Astrocyte of the spinal cord (primary cell): ENCODE results near the gene LMNTD2.
A peak's percentile ranks its signal among the peaks of the same experiment; 100 is the strongest.

Source experiments
- DNase-seq: peaks from one replicate; pipeline ENCODE4 v3.0.0; 2011; ENCODE audit warnings: low read depth, low spot score
- H3K4me3 ChIP-seq: 2 replicates; pipeline ENCODE4 v1.5.1; 2011; ENCODE audit warnings: low read depth, mild to moderate bottlenecking, low read length, moderate library complexity
- in situ Hi-C: cut with HindIII; loops from 2 replicates; pipeline ENCODE4 v1.10.0; 2017; ENCODE audit warnings: low sequenced_read_pairs
- TF ChIP-seq, protein P1 (sequence below): IDR thresholded peaks from 2 replicates; pipeline ENCODE4 v1.5.1; 2012; ENCODE audit warnings: low read depth, mild to moderate bottlenecking, low read length, inconsistent platforms

Gene LMNTD2

GRCh38 chr11:567629-568292, 7.2 kb upstream of the LMNTD2 start:
- DNase-seq, result no peak
- H3K4me3 ChIP-seq, result peak overlapping the region; percentile 56

GRCh38 chr11:567011-567628, 6.6 kb upstream of the LMNTD2 start:
- peak overlapping the region; percentile 56 for H3K4me3 ChIP-seq
- TF ChIP-seq, protein P1, sequence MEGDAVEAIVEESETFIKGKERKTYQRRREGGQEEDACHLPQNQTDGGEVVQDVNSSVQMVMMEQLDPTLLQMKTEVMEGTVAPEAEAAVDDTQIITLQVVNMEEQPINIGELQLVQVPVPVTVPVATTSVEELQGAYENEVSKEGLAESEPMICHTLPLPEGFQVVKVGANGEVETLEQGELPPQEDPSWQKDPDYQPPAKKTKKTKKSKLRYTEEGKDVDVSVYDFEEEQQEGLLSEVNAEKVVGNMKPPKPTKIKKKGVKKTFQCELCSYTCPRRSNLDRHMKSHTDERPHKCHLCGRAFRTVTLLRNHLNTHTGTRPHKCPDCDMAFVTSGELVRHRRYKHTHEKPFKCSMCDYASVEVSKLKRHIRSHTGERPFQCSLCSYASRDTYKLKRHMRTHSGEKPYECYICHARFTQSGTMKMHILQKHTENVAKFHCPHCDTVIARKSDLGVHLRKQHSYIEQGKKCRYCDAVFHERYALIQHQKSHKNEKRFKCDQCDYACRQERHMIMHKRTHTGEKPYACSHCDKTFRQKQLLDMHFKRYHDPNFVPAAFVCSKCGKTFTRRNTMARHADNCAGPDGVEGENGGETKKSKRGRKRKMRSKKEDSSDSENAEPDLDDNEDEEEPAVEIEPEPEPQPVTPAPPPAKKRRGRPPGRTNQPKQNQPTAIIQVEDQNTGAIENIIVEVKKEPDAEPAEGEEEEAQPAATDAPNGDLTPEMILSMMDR, result no peak
- in situ Hi-C loops, result no loop called here
- no peak for DNase-seq

More at GRCh38 chr11:567629-568292, 7.2 kb upstream of the LMNTD2 start:
- TF ChIP-seq, protein P1, result no peak
- in situ Hi-C loops, result no loop called here

GRCh38 chr11:565921-566509, 5.5 kb upstream of the LMNTD2 start:
- no peak for DNase-seq
- in situ Hi-C loops, result no loop called here
- TF ChIP-seq, protein P1, result no peak
- H3K4me3 ChIP-seq, result no peak overlapping the region

- no peak overlapping the region for H3K4me3 ChIP-seq
- in situ Hi-C loops, result no loop called here
- TF ChIP-seq, protein P1, result no peak
- no peak for DNase-seq
Measured at GRCh38 chr11:563812-564578, 3.5 kb upstream of the LMNTD2 start.

DNA sequence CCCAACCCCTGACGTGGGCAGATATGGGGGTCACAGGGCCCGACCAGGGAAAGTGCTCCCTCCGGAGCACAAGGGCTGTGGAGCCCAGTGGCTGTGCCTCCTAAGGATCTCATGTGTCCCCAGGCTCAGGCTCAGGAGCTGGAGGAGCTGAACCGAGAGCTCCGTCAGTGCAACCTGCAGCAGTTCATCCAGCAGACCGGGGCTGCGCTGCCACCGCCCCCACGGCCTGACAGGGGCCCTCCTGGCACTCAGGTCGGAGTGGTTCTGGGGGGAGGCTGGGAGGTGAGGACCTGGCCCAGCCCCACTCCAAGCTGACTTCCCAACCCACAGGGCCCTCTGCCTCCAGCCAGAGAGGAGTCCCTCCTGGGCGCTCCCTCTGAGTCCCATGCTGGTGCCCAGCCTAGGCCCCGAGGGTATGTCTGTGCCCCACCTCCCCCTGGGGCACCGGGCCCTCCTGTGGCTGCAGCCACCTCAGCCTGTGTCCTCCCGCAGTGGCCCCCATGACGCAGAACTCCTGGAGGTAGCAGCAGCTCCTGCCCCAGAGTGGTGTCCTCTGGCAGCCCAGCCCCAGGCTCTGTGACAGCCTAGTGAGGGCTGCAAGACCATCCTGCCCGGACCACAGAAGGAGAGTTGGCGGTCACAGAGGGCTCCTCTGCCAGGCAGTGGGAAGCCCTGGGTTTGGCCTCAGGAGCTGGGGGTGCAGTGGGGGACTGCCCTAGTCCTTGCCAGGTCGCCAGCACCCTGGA, 2.7 kb upstream of the LMNTD2 start:
- DNase-seq, result no peak
- TF ChIP-seq, protein P1, result no peak
- H3K4me3 ChIP-seq, result no peak overlapping the region
- in situ Hi-C loops, result no loop called here
